ENCODE data around the gene ZNF431. TPM values are rescaled to one million over a fixed set of nuclear protein-coding genes. Genes with fewer than 3 reads are reported as not detected.

ZNF431 gene
- total RNA-seq, 1 donor from 2014 or later, result 7.9 TPM

DNA sequence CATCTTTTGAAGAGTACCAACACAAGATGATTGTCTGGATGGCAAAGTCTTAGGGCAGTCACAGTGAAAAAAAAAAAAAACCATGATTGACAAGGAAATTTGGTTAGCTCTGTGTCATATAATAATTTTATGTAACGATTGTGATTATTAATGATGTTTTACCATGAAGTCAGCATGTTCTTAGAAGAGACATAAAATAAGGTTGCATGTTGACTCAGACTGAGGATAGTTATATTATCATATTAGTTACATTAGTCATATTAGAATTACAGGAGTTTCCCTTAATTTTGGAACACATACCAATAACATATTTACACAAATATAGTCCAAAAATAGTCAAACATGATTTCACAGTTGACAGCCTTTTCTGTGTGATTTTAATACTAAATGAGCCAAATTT is 5.7 kb downstream of the ZNF431 start:
- no peak for TF ChIP-seq CTCF (IDR thresholded peaks at IDR 0.05)
- DNase-seq (ENCODE audit: low spot score), result no peak
- H3K27ac Mint-ChIP-seq (ENCODE audit: unreplicated experiment), result no peak overlapping the region
- H3K9me3 Mint-ChIP-seq (ENCODE audit: low read depth), result no peaks in the 10 kb centered on the region
- no peak overlapping the region for H3K4me3 Mint-ChIP-seq (ENCODE audit: unreplicated experiment)
- no peaks in the 10 kb centered on the region for H3K27me3 Mint-ChIP-seq (ENCODE audit: low read depth)
- peaks cover 34% of the 10 kb centered on the region for H3K36me3 Mint-ChIP-seq (ENCODE audit: low read depth)
- H3K4me1 Mint-ChIP-seq (ENCODE audit: low read depth), result peaks cover 13% of the 10 kb centered on the region

GRCh38 chr19:21148681-21149080 is 6.8 kb downstream of the ZNF431 start:
- no peak for TF ChIP-seq CTCF (IDR thresholded peaks at IDR 0.05)
- H3K27ac Mint-ChIP-seq (ENCODE audit: unreplicated experiment), result no peak overlapping the region
- H3K27me3 Mint-ChIP-seq (ENCODE audit: low read depth), result no peaks in the 10 kb centered on the region
- no peak overlapping the region for H3K4me3 Mint-ChIP-seq (ENCODE audit: unreplicated experiment)
- H3K4me1 Mint-ChIP-seq (ENCODE audit: low read depth), result peaks cover 1% of the 10 kb centered on the region
- peaks cover 39% of the 10 kb centered on the region for H3K36me3 Mint-ChIP-seq (ENCODE audit: low read depth)
- no peak for DNase-seq (ENCODE audit: low spot score)
- H3K9me3 Mint-ChIP-seq (ENCODE audit: low read depth), result no peaks in the 10 kb centered on the region

- DNase-seq (ENCODE audit: low spot score), result no peak
- Mint-ChIP-seq H3K4me1 (ENCODE audit: low read depth) (no peaks in the 10 kb centered on the region), H3K4me3 (ENCODE audit: unreplicated experiment) (no peak overlapping the region), H3K27me3 (ENCODE audit: low read depth) (no peaks in the 10 kb centered on the region), H3K36me3 (ENCODE audit: low read depth) (peaks cover 38% of the 10 kb centered on the region), H3K27ac (ENCODE audit: unreplicated experiment) (no peak overlapping the region), H3K9me3 (ENCODE audit: low read depth) (no peaks in the 10 kb centered on the region)
- no peak for TF ChIP-seq CTCF (IDR thresholded peaks at IDR 0.05)
Measured at GRCh38 chr19:21149877-21150276, 8.0 kb downstream of the ZNF431 start.

- no peaks in the 10 kb centered on the region for H3K27me3 Mint-ChIP-seq (ENCODE audit: low read depth)
- TF ChIP-seq CTCF (IDR thresholded peaks at IDR 0.05), result no peak
- H3K4me3 Mint-ChIP-seq (ENCODE audit: unreplicated experiment), result no peak overlapping the region
- DNase-seq (ENCODE audit: low spot score), result no peak
- H3K4me1 Mint-ChIP-seq (ENCODE audit: low read depth), result no peaks in the 10 kb centered on the region
- H3K36me3 Mint-ChIP-seq (ENCODE audit: low read depth), result peaks cover 39% of the 10 kb centered on the region
- no peak overlapping the region for H3K27ac Mint-ChIP-seq (ENCODE audit: unreplicated experiment)
- no peaks in the 10 kb centered on the region for H3K9me3 Mint-ChIP-seq (ENCODE audit: low read depth)
Measured at GRCh38 chr19:21151460-21151859, 9.6 kb downstream of the ZNF431 start.

DNA sequence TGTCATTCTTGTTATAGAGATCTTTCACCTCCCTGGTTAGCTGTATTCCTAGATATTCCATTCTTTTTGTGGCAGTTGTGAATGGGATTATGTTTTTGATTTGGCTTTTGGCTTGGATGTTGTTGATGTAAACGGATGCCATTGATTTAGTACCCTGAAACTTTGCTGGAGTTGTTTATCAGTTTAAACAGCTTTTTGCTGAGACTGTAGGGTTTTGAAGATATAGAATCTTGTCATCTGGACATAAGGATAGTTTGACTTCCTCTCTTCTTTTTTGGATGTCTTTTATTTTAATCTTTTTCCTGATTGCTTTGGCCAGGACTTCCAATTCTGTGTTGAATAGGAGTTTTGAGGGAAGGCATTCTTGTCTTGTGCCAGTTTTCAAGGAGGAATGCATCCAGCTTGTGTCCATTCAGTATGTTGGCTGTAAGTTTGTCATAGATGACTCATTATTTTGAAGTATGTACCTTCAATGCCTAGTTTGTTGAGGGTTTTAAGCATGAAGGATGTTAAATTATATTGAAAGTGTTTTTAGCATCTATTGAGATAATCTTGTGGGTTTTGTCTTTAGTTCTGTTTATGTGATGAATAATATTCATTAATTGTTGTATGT is 16.8 kb downstream of the ZNF431 start:
- Mint-ChIP-seq H3K4me3 (ENCODE audit: unreplicated experiment) (no peak overlapping the region), H3K27ac (ENCODE audit: unreplicated experiment) (peak overlapping the region; percentile 82), H3K27me3 (ENCODE audit: low read depth) (no peaks in the 10 kb centered on the region), H3K4me1 (ENCODE audit: low read depth) (peaks cover 10% of the 10 kb centered on the region), H3K36me3 (ENCODE audit: low read depth) (peaks cover 12% of the 10 kb centered on the region), H3K9me3 (ENCODE audit: low read depth) (no peaks in the 10 kb centered on the region)
- no peak for DNase-seq (ENCODE audit: low spot score)
- TF ChIP-seq CTCF (IDR thresholded peaks at IDR 0.05), result no peak
